HepG2 (cell line): ENCODE measurements around the gene ST3GAL2. TPM values are rescaled to one million over a fixed set of nuclear protein-coding genes. Genes with fewer than 3 reads are reported as not detected.
A peak's percentile ranks its signal among the peaks of the same experiment; 100 is the strongest.

ENCODE experiments used
- ADNP ChIP-seq: sonication (generic); formaldehyde crosslinking; IDR thresholded peaks from 2 replicates; pipeline ENCODE4 v1.4.0; 2020; ENCODE audit warnings: missing genetic modification reagents
- ELF1 ChIP-seq: sonication (generic); formaldehyde crosslinking; IDR thresholded peaks from 2 replicates; pipeline ENCODE4 v1.4.0; 2020; ENCODE audit warnings: missing genetic modification reagents
- GATAD2A ChIP-seq: IDR thresholded peaks from 2 replicates; pipeline ENCODE4 v1.6.1; 2016
- HDAC2 ChIP-seq: sonication (generic); formaldehyde crosslinking; IDR thresholded peaks from 2 replicates; pipeline ENCODE4 v1.4.0; 2020; ENCODE audit warnings: missing genetic modification reagents
- IRF2 ChIP-seq: IDR thresholded peaks from 2 replicates; pipeline ENCODE4 v1.6.1; 2018; ENCODE audit warnings: missing genetic modification reagents, missing compliant biosample characterization
- JUN ChIP-seq: sonication (generic); formaldehyde crosslinking; IDR thresholded peaks from 2 replicates; pipeline ENCODE4 v1.4.0; 2020; ENCODE audit warnings: mild to moderate bottlenecking, missing genetic modification reagents
- NR2F2 ChIP-seq: IDR thresholded peaks from 2 replicates; pipeline ENCODE4 v1.6.1; 2012; ENCODE audit warnings: low read depth, inconsistent platforms, borderline replicate concordance
- SAP130 ChIP-seq: IDR thresholded peaks from 2 replicates; pipeline ENCODE4 v1.6.1; 2016; ENCODE audit warnings: low read depth
- ZBTB8A ChIP-seq: sonication (generic); formaldehyde crosslinking; IDR thresholded peaks from 2 replicates; pipeline ENCODE4 v1.4.0; 2020; ENCODE audit warnings: mild to moderate bottlenecking, low read depth, missing genetic modification reagents, borderline replicate concordance
- ZMYM3 ChIP-seq: sonication (generic); formaldehyde crosslinking; IDR thresholded peaks from 2 replicates; pipeline ENCODE4 v1.5.1; 2020; ENCODE audit warnings: mild to moderate bottlenecking, missing genetic modification reagents
- ZNF276 ChIP-seq: sonication (generic); formaldehyde crosslinking; IDR thresholded peaks from 2 replicates; pipeline ENCODE4 v1.4.0; 2020; ENCODE audit warnings: mild to moderate bottlenecking, low read depth, missing genetic modification reagents
- ZZZ3 ChIP-seq: sonication (generic); formaldehyde crosslinking; IDR thresholded peaks from 2 replicates; pipeline ENCODE4 v1.4.0; 2020; ENCODE audit warnings: missing genetic modification reagents, mild to moderate bottlenecking, borderline replicate concordance
- polyA plus RNA-seq, 8 experiments: library from polyadenylated mRNA; depleted of rRNA in 3 of 8; stranded (reverse) in 7 of 8; unstranded in 1 of 8; fragments of >200 nt; fragmentation: Illumina TruSeq in 4 of 8; extraction: Trizol in 4 of 8; gene quantifications; 2 replicates each; pipeline versions ENCODE4 v1.2.1 to v1.2.3, GENCODE V29; 2011 to 2016; ENCODE audit warnings: low read depth in 4 of 8, missing spikeins in 1 of 8, mixed read lengths in 1 of 8; ENCODE audit not compliant: insufficient read depth in 1 of 8
- total RNA-seq, 5 experiments: library from RNA; depleted of rRNA; stranded (reverse); fragments of >200 nt; fragmentation: Illumina TruSeq; extraction: Trizol; gene quantifications; 2 replicates each; pipeline ENCODE4 v1.2.3, GENCODE V29; 2016; ENCODE audit warnings: low read depth in 1 of 5
- TF ChIP-seq, protein P1 (sequence below): sonication (generic); formaldehyde crosslinking; IDR thresholded peaks from 2 replicates; pipeline ENCODE4 v1.4.0; 2020; ENCODE audit warnings: missing genetic modification reagents
- TF ChIP-seq, protein P2 (sequence below): sonication (generic); formaldehyde crosslinking; conservative IDR thresholded peaks from 2 replicates; pipeline ENCODE4 v1.4.0; 2020; ENCODE audit warnings: mild to moderate bottlenecking, missing genetic modification reagents, moderate library complexity
- TF ChIP-seq, protein P3 (sequence below): sonication (generic); formaldehyde crosslinking; IDR thresholded peaks from 2 replicates; pipeline ENCODE4 v1.5.1; 2020; ENCODE audit warnings: missing genetic modification reagents, mild to moderate bottlenecking, borderline replicate concordance
- TF ChIP-seq, protein P4 (sequence below): IDR thresholded peaks from 2 replicates; pipeline ENCODE4 v1.6.1; 2016

ST3GAL2 gene
- total and polyA plus RNA-seq, 2 of the 13 experiments (the other 11 are each of a cell fraction or from before 2014, with no cell fraction given): 16.3 to 24.9 TPM

DNA sequence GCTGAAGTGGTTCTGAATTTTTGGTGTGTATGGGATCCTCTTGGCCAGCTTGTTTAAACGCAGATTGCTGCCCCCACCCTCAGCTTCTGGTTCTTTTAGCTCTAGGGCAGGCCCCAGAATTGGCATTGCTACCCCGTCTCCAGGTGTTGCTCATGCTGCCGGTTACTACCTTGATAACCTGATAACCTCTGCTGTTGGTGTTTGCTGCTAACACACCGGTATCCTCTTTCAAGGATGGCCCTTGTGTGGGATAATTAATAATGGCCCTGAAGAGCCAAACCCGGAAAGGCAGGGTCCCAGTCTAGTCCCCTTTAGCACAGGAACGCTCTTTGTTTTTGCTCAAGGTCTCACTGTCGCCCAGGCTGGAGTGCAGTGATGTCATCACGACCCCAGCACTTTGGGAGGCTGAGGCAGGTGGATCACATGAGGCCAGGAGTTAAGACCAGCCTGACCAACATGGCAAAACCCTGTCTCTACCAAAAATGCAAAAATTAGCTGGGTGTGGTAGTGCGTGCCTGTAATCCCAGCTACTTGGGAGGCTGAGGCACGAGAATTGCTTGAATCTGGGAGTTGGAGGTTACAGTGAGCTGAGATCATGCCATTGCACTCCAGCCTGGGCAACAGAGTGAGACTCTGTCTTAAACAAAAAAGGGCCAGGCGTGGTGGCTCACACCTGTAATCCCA lies 1.3 kb upstream of the ST3GAL2 start (continued):
- TF ChIP-seq ZNF276 (CRISPR knock-in tag) (peak; percentile 17; the same call in 1 of the 2 replicates), ELF1 (CRISPR knock-in tag) (peak; percentile 69), ZZZ3 (CRISPR knock-in tag) (no peak), ZMYM3 (peak; percentile 86), ZBTB8A (CRISPR knock-in tag) (peak; percentile 69; the same call in 1 of the 2 replicates), ADNP (0 out of 2 replicates have a peak, but pooled peaks have one; percentile 19), GATAD2A (CRISPR knock-in tag) (peak; percentile 17; the same call in 1 of the 2 replicates), JUN (CRISPR knock-in tag) (0 out of 2 replicates have a peak, but pooled peaks have one; percentile 27), IRF2 (CRISPR knock-in tag) (peak; percentile 46; the same call in 1 of the 2 replicates), HDAC2 (CRISPR knock-in tag) (0 out of 2 replicates have a peak, but pooled peaks have one; percentile 14), SAP130 (CRISPR knock-in tag) (peak; percentile 26; the same call in 1 of the 2 replicates), NR2F2 (peak; percentile 62; the same call in 1 of the 2 replicates)
- TF ChIP-seq, protein P1, sequence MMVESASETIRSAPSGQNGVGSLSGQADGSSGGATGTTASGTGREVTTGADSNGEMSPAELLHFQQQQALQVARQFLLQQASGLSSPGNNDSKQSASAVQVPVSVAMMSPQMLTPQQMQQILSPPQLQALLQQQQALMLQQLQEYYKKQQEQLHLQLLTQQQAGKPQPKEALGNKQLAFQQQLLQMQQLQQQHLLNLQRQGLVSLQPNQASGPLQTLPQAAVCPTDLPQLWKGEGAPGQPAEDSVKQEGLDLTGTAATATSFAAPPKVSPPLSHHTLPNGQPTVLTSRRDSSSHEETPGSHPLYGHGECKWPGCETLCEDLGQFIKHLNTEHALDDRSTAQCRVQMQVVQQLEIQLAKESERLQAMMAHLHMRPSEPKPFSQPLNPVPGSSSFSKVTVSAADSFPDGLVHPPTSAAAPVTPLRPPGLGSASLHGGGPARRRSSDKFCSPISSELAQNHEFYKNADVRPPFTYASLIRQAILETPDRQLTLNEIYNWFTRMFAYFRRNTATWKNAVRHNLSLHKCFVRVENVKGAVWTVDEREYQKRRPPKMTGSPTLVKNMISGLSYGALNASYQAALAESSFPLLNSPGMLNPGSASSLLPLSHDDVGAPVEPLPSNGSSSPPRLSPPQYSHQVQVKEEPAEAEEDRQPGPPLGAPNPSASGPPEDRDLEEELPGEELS (CRISPR knock-in tag): peak; percentile 39; the same call in 1 of the 2 replicates
- TF ChIP-seq, protein P2, sequence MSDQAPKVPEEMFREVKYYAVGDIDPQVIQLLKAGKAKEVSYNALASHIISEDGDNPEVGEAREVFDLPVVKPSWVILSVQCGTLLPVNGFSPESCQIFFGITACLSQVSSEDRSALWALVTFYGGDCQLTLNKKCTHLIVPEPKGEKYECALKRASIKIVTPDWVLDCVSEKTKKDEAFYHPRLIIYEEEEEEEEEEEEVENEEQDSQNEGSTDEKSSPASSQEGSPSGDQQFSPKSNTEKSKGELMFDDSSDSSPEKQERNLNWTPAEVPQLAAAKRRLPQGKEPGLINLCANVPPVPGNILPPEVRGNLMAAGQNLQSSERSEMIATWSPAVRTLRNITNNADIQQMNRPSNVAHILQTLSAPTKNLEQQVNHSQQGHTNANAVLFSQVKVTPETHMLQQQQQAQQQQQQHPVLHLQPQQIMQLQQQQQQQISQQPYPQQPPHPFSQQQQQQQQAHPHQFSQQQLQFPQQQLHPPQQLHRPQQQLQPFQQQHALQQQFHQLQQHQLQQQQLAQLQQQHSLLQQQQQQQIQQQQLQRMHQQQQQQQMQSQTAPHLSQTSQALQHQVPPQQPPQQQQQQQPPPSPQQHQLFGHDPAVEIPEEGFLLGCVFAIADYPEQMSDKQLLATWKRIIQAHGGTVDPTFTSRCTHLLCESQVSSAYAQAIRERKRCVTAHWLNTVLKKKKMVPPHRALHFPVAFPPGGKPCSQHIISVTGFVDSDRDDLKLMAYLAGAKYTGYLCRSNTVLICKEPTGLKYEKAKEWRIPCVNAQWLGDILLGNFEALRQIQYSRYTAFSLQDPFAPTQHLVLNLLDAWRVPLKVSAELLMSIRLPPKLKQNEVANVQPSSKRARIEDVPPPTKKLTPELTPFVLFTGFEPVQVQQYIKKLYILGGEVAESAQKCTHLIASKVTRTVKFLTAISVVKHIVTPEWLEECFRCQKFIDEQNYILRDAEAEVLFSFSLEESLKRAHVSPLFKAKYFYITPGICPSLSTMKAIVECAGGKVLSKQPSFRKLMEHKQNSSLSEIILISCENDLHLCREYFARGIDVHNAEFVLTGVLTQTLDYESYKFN (CRISPR knock-in tag): peak; percentile 47
- TF ChIP-seq, protein P3, sequence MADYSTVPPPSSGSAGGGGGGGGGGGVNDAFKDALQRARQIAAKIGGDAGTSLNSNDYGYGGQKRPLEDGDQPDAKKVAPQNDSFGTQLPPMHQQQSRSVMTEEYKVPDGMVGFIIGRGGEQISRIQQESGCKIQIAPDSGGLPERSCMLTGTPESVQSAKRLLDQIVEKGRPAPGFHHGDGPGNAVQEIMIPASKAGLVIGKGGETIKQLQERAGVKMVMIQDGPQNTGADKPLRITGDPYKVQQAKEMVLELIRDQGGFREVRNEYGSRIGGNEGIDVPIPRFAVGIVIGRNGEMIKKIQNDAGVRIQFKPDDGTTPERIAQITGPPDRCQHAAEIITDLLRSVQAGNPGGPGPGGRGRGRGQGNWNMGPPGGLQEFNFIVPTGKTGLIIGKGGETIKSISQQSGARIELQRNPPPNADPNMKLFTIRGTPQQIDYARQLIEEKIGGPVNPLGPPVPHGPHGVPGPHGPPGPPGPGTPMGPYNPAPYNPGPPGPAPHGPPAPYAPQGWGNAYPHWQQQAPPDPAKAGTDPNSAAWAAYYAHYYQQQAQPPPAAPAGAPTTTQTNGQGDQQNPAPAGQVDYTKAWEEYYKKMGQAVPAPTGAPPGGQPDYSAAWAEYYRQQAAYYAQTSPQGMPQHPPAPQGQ: no peak
- TF ChIP-seq, protein P4, sequence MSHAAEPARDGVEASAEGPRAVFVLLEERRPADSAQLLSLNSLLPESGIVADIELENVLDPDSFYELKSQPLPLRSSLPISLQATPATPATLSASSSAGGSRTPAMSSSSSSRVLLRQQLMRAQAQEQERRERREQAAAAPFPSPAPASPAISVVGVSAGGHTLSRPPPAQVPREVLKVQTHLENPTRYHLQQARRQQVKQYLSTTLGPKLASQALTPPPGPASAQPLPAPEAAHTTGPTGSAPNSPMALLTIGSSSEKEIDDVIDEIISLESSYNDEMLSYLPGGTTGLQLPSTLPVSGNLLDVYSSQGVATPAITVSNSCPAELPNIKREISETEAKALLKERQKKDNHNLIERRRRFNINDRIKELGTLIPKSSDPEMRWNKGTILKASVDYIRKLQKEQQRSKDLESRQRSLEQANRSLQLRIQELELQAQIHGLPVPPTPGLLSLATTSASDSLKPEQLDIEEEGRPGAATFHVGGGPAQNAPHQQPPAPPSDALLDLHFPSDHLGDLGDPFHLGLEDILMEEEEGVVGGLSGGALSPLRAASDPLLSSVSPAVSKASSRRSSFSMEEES (CRISPR knock-in tag): 0 out of 2 replicates have a peak, but pooled peaks have one; percentile 12
